ENCODE data around the gene LPCAT4.

Gene LPCAT4

GRCh38 chr15:34361278-34361677 is 5.7 kb downstream of the LPCAT4 start:
- no peaks in the 10 kb centered on the region for H3K9me3 ChIP-seq (ENCODE audit: insufficient read depth, low read length)
- no peaks in the 10 kb centered on the region for H3K9me2 ChIP-seq (replicated peaks; ENCODE audit: insufficient read depth, low read length)
- TF ChIP-seq, protein P1, sequence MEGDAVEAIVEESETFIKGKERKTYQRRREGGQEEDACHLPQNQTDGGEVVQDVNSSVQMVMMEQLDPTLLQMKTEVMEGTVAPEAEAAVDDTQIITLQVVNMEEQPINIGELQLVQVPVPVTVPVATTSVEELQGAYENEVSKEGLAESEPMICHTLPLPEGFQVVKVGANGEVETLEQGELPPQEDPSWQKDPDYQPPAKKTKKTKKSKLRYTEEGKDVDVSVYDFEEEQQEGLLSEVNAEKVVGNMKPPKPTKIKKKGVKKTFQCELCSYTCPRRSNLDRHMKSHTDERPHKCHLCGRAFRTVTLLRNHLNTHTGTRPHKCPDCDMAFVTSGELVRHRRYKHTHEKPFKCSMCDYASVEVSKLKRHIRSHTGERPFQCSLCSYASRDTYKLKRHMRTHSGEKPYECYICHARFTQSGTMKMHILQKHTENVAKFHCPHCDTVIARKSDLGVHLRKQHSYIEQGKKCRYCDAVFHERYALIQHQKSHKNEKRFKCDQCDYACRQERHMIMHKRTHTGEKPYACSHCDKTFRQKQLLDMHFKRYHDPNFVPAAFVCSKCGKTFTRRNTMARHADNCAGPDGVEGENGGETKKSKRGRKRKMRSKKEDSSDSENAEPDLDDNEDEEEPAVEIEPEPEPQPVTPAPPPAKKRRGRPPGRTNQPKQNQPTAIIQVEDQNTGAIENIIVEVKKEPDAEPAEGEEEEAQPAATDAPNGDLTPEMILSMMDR (IDR thresholded peaks at IDR 0.05; ENCODE audit: insufficient read depth, low read length, poor library complexity, severe bottlenecking) = no peak
- no peak for TF ChIP-seq EZH2phosphoT487 (conservative IDR thresholded peaks at IDR 0.05; ENCODE audit: low read length)
- no peak overlapping the region for H2AFZ ChIP-seq (ENCODE audit: low read depth, low read length, severe bottlenecking)
- no peaks in the 10 kb centered on the region for H3K36me3 ChIP-seq (ENCODE audit: low read length)
- H3K4me2 ChIP-seq (ENCODE audit: low read depth, low read length, poor library complexity, severe bottlenecking) = no peak overlapping the region
- no peak overlapping the region for H3K4me3 ChIP-seq (ENCODE audit: insufficient read depth, low read length, poor library complexity, severe bottlenecking)
- no peaks in the 10 kb centered on the region for H3K27me3 ChIP-seq (ENCODE audit: low read length)
- no peak overlapping the region for H3K27ac ChIP-seq (ENCODE audit: low read depth, low read length)
- H3K9ac ChIP-seq (ENCODE audit: low read length) = no peak overlapping the region
- no peaks in the 10 kb centered on the region for H3F3A ChIP-seq (ENCODE audit: insufficient read depth)
- peaks cover 16% of the 10 kb centered on the region; the same call in 1 of the 2 replicates for H3K79me2 ChIP-seq (ENCODE audit: insufficient read depth, low read length)
- H4K20me1 ChIP-seq (ENCODE audit: low read depth, low read length) = no peaks in the 10 kb centered on the region

DNA sequence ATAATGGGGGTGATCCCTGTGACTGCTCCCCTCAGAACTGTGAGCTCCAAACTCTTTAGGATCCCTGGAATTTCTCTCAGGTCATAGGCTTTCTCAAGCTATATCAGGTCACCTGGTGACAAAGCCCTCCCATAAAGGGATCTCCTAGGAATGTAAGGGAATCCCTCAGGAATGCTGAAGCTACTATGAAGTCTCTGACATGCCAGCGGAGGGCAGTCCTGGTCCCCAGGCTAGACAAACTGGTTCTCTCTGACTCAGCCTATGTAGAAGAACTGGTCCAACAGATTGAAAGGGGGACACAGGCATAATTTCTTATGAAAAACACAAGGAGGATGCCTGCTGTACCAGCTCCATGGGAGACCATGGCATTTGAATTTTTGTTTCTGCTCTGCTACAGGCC is 6.7 kb downstream of the LPCAT4 start:
- no peaks in the 10 kb centered on the region for H3F3A ChIP-seq (ENCODE audit: insufficient read depth)
- no peak overlapping the region for H3K27ac ChIP-seq (ENCODE audit: low read depth, low read length)
- H4K20me1 ChIP-seq (ENCODE audit: low read depth, low read length) = no peaks in the 10 kb centered on the region
- no peak overlapping the region for H3K4me2 ChIP-seq (ENCODE audit: low read depth, low read length, poor library complexity, severe bottlenecking)
- H3K79me2 ChIP-seq (ENCODE audit: insufficient read depth, low read length) = peaks cover 7% of the 10 kb centered on the region; the same call in 1 of the 2 replicates
- H3K27me3 ChIP-seq (ENCODE audit: low read length) = no peaks in the 10 kb centered on the region
- H3K36me3 ChIP-seq (ENCODE audit: low read length) = no peaks in the 10 kb centered on the region
- TF ChIP-seq, protein P1 (IDR thresholded peaks at IDR 0.05; ENCODE audit: insufficient read depth, low read length, poor library complexity, severe bottlenecking) = no peak
- TF ChIP-seq EZH2phosphoT487 (conservative IDR thresholded peaks at IDR 0.05; ENCODE audit: low read length) = no peak
- H2AFZ ChIP-seq (ENCODE audit: low read depth, low read length, severe bottlenecking) = no peak overlapping the region
- no peak overlapping the region for H3K4me3 ChIP-seq (ENCODE audit: insufficient read depth, low read length, poor library complexity, severe bottlenecking)
- no peaks in the 10 kb centered on the region for H3K9me2 ChIP-seq (replicated peaks; ENCODE audit: insufficient read depth, low read length)
- no peaks in the 10 kb centered on the region for H3K9me3 ChIP-seq (ENCODE audit: insufficient read depth, low read length)
- no peak overlapping the region for H3K9ac ChIP-seq (ENCODE audit: low read length)

DNA sequence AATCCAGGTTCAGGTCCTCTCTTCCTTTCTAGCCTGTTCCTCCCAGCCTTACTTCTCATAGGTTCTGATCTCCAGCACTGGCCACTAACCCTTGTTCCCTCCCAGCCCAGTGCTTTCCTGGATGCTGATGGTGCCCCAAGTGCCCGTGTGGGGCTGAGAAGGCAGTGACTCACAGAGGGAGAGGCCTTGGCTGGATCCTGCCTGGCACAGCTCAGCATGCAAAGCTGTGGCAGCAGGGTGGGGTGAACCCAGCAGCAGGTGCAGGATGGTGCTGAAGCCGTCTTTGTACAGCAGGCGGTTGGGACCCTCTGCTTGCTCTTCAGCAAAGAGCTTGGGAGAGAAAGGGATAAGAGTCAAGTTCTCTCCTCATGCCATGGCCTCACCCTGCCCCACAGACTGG is 7.6 kb downstream of the LPCAT4 start:
- Histone ChIP-seq H3K27ac (ENCODE audit: low read depth, low read length) (no peak overlapping the region), H2AFZ (ENCODE audit: low read depth, low read length, severe bottlenecking) (no peak overlapping the region), H3K9ac (ENCODE audit: low read length) (no peak overlapping the region), H3K27me3 (ENCODE audit: low read length) (no peaks in the 10 kb centered on the region), H4K20me1 (ENCODE audit: low read depth, low read length) (no peaks in the 10 kb centered on the region), H3K79me2 (ENCODE audit: insufficient read depth, low read length) (no peaks in the 10 kb centered on the region), H3K36me3 (ENCODE audit: low read length) (no peaks in the 10 kb centered on the region), H3K4me3 (ENCODE audit: insufficient read depth, low read length, poor library complexity, severe bottlenecking) (no peak overlapping the region), H3K9me2 (replicated peaks; ENCODE audit: insufficient read depth, low read length) (no peaks in the 10 kb centered on the region), H3K4me2 (ENCODE audit: low read depth, low read length, poor library complexity, severe bottlenecking) (no peak overlapping the region), H3F3A (ENCODE audit: insufficient read depth) (no peaks in the 10 kb centered on the region), H3K9me3 (ENCODE audit: insufficient read depth, low read length) (no peaks in the 10 kb centered on the region)
- TF ChIP-seq, protein P1 (IDR thresholded peaks at IDR 0.05; ENCODE audit: insufficient read depth, low read length, poor library complexity, severe bottlenecking) = no peak
- TF ChIP-seq EZH2phosphoT487 (conservative IDR thresholded peaks at IDR 0.05; ENCODE audit: low read length) = no peak

Measured in SU-DHL-6 (cell line).